Brain microvascular endothelial cell (primary cell): Measurements from ENCODE around the gene GNAS-AS1.

Experiments
- DNase-seq: peaks from one replicate; pipeline ENCODE4 v3.0.0-alpha.2; 2020
- H3K27ac ChIP-seq: fragments of 250-450 bp; sonication (Bioruptor Pico); 2 replicates; pipeline ENCODE4 v1.5.1; 2020; ENCODE audit warnings: mild to moderate bottlenecking, moderate library complexity
- H3K27me3 ChIP-seq: fragments of 250-450 bp; sonication (Bioruptor Pico); replicated peaks from 2 replicates; pipeline ENCODE4 v1.5.1; 2020; ENCODE audit warnings: mild to moderate bottlenecking
- H3K36me3 ChIP-seq: fragments of 250-450 bp; sonication (Bioruptor Pico); replicated peaks from 2 replicates; pipeline ENCODE4 v1.5.1; 2020; ENCODE audit warnings: mild to moderate bottlenecking
- H3K4me3 ChIP-seq: 2 replicates; pipeline ENCODE4 v1.5.1; 2011; ENCODE audit warnings: low read depth, mild to moderate bottlenecking, control low read depth, low read length, moderate library complexity
- in situ Hi-C: cut with HindIII; loops from 2 replicates; pipeline ENCODE4 v1.10.0; 2017; ENCODE audit warnings: low sequenced_read_pairs, low pct_ligation_motif_present
- TF ChIP-seq, protein P1 (sequence below): IDR thresholded peaks from 2 replicates; pipeline ENCODE4 v1.5.1; 2011; ENCODE audit warnings: low read depth, mild to moderate bottlenecking, moderate library complexity, low read length, control low read depth, inconsistent platforms; ENCODE audit errors: missing control alignments

GNAS-AS1 gene

DNA sequence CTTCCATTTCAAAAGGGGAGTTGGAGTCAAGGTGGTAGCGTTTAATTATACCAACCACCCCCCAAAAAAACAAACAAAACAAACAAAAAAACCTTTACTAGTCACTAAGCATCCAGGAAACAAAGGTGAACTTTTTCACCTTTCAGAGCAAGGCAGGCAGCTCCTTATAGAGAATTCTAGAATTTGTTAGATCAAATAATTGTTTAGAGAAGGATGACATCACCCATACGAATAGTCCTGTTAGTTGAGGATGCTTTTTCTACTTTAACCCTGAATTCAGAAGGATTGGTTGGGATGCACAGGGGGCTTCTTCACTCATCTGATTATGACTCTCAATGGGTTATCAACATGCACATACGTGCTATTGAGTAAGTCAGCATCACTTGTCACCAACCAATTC lies 46.1 kb upstream of the GNAS-AS1 start:
- Histone ChIP-seq H3K27me3 (no peaks in the 10 kb centered on the region), H3K27ac (no peak overlapping the region), H3K4me3 (no peak overlapping the region), H3K36me3 (peaks cover 13% of the 10 kb centered on the region)
- DNase-seq: no peak
- TF ChIP-seq, protein P1, sequence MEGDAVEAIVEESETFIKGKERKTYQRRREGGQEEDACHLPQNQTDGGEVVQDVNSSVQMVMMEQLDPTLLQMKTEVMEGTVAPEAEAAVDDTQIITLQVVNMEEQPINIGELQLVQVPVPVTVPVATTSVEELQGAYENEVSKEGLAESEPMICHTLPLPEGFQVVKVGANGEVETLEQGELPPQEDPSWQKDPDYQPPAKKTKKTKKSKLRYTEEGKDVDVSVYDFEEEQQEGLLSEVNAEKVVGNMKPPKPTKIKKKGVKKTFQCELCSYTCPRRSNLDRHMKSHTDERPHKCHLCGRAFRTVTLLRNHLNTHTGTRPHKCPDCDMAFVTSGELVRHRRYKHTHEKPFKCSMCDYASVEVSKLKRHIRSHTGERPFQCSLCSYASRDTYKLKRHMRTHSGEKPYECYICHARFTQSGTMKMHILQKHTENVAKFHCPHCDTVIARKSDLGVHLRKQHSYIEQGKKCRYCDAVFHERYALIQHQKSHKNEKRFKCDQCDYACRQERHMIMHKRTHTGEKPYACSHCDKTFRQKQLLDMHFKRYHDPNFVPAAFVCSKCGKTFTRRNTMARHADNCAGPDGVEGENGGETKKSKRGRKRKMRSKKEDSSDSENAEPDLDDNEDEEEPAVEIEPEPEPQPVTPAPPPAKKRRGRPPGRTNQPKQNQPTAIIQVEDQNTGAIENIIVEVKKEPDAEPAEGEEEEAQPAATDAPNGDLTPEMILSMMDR: no peak
- in situ Hi-C loops: no loop called here

- H3K27me3 ChIP-seq: no peaks in the 10 kb centered on the region
- H3K4me3 ChIP-seq: no peak overlapping the region
- TF ChIP-seq, protein P1: no peak
- H3K27ac ChIP-seq: no peak overlapping the region
- DNase-seq: no peak
- peaks cover 13% of the 10 kb centered on the region for H3K36me3 ChIP-seq
- in situ Hi-C loops: no loop called here
Measured at GRCh38 chr20:58895448-58896180, 44.9 kb upstream of the GNAS-AS1 start.

DNA sequence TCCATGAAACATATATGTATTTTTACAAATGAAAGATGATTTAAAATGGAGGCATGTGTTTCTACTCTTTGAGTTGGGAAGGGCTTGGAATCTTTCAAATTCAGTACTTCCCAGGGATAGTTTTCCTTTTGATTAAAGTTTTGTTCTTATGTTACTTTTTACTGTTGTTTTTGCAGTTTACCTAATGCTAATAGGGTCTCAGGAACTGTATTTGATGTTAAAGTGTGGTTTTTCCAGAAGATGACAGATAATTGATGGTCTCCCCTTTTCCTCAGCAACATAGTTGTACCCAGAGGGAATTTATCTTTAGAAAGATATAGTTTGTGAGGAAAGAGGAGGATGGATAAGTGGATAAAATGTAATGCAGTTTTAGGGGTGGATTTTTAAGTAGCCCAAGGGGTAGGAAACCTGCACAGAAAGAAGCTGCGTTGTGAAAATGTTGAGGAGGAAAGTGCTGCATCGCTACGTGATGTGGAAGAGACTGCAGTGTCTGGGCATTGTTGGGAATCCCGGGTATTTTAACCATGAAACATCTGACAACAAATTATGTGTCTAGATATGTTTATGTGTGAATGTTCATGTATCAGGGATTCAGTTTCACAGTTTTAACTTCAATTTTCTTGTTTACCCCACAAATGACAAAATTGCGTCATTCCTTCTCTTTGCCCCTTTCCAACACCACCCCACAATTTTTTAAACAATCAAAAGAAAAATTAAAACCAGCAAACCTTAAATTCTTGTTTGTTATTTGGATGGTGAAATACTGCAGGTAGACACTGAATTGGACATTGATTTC lies 44.1 kb upstream of the GNAS-AS1 start:
- H3K36me3 ChIP-seq: peaks cover 12% of the 10 kb centered on the region
- TF ChIP-seq, protein P1: no peak
- no peak overlapping the region for H3K4me3 ChIP-seq
- no peak overlapping the region for H3K27ac ChIP-seq
- in situ Hi-C loops: no loop called here
- H3K27me3 ChIP-seq: no peaks in the 10 kb centered on the region
- no peak for DNase-seq

DNA sequence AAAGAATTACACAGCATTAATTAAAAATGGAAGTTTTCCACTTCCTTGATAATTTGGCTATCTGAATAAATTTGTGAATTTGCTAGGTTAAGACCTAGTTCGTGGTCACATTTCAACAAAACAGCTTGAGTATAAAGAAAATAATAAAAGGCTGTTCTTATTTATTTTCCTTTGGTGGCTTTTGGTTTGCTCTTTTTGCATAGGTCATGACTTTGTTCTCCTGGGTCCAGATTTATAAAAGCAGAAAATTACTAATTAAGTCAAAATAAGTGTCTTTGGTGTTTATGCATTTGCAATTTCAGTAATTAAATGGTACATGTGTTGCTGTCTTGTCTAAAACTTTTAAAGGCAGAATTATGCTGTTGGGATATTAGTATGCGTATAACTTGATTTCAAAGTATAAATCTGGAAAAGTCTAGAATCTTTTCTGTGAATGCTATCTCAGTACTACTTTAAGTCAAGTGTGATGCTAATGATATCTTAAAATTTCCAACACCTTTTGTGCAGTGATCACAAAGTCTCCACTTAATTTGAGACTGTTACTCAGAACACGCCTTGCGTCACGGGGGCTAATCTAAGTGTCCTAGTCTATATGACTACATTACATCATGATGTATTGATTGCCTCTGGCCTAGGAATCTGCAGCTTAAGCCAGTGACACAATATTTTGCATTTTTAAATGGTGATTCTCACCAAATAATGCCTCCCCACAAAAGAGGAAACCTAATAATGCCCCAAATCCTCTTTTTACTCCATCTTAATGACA lies 42.8 kb upstream of the GNAS-AS1 start:
- no peaks in the 10 kb centered on the region for H3K27me3 ChIP-seq
- H3K4me3 ChIP-seq: peak overlapping the region; percentile 74
- no peaks in the 10 kb centered on the region for H3K36me3 ChIP-seq
- TF ChIP-seq, protein P1: no peak
- DNase-seq: no peak
- no peak overlapping the region for H3K27ac ChIP-seq
- in situ Hi-C loops: no loop called here

- Histone ChIP-seq H3K27ac (peak overlapping the region; percentile 81), H3K27me3 (no peaks in the 10 kb centered on the region), H3K4me3 (peak overlapping the region; percentile 74), H3K36me3 (no peaks in the 10 kb centered on the region)
- TF ChIP-seq, protein P1: no peak
- no peak for DNase-seq
- in situ Hi-C loops: no loop called here
Measured at GRCh38 chr20:58892932-58893224, 42.2 kb upstream of the GNAS-AS1 start.
